Ammon's horn (tissue), 1 donor: Measurements from ENCODE around the gene ZCCHC2.

ENCODE experiments used
- DNase-seq: peaks from one replicate; pipeline ENCODE4 v3.0.0-alpha.2; 2016; ENCODE audit warnings: low spot score

ZCCHC2 gene

DNA sequence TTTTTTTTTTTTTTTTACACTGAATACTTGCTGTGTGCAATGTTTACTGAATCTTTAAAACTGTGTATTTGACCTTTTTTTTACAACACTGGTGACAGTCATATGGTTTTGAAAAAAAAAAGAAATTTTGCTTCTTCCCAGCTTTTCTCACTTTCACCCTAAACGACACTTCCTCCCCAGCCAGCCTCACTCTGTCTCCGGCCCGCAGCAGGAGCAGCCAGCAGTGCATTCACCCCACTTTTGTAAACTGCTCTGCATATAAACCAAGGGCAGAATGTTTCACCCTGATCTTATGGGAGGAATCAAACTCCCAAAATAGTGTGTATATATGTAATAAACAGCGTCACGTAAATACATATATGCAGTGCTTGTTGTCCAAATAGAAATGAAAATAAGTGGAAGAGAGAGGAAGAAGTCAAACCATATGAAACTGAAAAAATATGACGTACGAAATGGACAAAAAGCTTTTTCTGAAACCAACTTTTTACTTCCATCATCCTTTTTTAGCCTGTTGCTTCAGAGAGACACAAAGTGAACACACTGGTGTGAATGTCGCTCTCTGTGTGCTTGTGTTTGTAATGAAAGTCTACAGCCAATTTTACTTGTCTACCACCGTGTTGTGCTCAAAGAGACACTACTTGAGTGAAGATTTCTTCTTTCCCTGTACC lies 54.2 kb downstream of the ZCCHC2 start:
- no peak for DNase-seq

DNA sequence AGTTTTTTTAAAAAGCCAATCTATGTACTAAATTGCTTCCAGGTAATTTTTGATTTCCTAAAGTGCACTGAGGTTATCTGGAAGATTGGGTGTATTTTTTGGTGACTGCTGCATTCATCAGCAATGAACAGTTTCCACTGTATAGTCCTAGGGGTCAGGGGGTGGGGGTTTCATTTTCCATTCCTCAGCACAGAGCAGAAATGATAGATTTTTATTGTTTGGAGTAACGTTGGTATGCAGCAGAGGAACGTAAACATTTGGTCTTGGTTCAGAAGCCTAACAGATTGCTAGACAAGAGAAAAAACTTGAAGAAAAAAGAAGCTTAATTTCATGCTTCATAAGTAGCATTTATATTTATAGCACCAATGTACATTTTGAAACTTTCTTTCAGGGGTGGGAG lies 54.9 kb downstream of the ZCCHC2 start:
- DNase-seq = no peak

DNA sequence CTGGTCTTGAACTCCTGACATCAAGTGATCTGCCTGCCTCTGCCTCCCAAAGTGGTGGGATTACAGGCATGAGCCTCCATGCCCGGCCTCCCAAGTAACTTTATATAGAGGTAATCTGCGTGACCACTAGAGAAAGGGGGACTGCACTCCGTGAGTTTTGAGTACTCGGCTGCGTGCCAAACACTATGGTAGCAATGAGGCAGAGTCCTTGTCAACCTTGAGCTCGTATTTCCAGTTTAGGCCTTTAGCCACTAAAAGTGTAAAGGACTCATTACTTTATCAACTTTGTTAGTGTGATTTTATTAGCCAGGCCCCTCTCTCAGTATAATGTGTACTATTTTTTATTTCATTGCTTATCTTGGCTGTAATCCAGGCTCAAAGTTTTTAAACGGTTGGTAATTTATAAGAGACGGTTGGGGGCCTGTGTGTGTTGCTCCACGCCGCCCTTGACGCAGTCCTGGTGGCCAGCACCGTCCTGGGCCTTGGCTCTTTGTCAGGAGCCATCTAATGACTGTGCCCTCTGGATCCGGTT lies 56.2 kb downstream of the ZCCHC2 start:
- DNase-seq = no peak

DNA sequence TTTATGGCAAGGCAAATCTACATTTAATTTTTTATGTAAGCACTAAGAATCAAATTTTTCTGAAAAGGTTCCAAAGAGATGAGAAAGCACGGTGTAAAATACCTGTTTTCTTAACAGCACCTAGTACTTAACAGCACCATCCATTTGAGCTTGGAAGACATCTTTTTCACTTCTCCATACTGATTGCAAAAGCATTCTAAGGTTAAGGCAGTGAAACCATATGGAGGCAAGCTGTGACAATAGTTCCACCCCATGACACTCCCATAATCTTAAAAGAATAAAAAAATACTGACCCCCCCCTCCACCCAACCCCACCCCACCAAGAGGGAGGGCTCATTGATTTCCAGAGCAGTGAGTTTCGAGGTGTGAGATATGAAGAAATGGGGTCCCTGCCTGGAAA lies 60.6 kb downstream of the ZCCHC2 start:
- no peak for DNase-seq

DNA sequence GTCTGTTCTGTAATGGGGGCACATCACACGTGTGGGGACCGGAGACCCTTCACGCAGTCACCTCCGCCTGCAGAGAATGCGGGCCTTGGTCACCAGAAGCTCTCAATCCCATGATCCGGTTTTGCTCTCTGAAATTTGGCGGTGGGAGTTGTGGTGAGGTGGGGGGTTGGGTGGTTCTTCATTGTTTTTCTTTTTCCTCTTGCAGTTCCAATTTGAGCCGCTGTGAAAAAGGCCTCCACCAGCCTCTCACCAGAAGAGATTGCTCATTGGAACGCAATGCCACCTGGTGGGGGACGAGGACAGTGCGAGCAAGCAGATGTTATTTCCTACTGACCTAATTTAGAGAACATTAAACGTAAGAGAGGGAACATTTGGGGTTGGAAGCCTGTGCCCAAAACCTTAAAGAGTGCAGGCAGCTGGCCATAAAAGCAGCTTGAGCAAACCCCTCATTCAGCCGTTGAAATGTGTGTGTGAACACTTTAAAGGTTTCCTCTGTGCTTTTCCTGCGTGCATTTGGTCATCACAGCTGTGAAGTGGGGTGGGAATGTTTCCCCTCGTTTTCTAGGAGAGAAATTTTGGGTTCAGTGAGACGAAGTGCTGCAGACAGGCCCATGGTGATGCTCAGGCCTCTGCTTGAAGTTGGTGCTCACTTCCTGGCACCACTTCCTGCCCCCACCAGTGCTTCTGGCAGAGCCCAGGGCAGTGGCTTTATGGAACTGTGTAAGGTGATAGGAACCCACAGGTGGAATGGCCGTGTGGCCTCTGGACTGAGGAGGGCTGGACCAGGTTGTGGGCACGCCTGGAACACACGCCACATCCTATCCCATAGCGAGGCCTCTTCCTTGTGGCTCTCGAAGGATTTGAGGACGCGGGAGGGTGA lies 61.7 kb downstream of the ZCCHC2 start:
- DNase-seq = peak; percentile 94

DNA sequence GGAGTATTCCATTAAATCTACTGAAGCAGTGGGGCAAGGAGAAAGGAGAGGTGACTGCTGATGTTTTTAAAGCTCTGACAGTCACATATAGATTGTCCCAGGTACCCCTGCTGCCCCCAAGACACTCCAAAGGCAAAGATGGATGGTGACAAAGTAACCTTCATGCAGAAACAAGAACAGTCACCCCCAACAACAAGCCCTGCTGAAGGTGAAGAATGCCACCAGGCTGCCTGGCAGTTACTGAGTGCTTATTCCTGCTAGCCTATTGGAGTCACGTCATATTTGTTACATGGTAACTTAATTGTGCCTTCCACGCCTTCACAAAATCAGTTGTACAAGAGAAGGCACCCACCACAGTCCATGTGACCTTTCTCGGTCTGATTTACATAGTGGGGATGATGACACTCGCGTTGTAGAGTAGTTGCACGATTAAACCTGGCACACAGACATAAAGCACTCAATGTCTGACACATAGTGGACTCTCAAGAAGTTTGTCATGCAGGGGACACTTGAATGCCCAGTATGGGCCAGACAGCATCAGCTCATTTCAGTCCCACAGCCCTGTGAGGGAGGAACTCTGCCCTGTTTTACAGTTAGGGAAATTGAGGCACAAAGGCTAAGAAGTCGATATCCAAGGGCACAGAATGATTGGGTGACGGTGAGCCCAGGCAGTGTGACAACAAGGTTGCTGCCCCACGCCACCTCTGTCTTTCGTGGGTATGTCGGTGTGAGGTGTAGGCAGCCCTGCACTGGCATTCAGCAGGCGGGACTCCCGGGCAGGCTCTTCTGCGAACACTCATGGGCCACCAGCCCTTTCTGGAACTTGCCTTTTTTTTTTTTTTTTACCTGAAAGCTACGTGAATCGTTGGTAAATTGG lies 62.7 kb downstream of the ZCCHC2 start:
- no peak for DNase-seq

DNA sequence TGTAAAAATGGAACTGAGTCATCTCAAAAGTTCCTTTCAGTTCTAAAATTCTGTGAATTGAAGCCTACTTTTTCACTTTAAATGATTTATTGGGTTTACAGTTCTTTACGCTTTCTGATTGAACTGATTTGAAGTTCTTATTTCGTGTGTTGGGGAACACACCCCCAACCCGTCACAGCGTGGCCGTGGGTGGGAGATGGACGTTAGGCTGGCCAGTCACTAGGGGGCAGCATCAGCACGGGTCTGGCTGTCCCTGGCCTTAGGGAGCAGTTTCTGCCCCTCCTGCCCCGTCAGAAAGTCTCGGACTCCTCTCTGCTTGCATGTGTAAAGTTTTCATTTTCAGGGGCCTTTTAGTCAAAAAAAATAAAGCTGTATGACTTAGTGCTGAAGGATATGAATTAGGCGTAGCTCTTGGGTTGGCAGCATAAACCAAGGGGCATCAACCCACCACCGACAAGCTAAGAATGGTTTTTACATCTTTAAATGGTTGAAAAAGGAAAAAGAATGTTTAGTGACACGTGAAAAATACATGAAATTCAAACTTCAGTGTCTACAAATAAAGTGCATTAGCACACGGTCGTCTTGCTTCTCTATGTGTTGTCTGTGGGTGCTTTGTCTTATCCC lies 63.4 kb downstream of the ZCCHC2 start:
- peak; percentile 94 for DNase-seq

DNA sequence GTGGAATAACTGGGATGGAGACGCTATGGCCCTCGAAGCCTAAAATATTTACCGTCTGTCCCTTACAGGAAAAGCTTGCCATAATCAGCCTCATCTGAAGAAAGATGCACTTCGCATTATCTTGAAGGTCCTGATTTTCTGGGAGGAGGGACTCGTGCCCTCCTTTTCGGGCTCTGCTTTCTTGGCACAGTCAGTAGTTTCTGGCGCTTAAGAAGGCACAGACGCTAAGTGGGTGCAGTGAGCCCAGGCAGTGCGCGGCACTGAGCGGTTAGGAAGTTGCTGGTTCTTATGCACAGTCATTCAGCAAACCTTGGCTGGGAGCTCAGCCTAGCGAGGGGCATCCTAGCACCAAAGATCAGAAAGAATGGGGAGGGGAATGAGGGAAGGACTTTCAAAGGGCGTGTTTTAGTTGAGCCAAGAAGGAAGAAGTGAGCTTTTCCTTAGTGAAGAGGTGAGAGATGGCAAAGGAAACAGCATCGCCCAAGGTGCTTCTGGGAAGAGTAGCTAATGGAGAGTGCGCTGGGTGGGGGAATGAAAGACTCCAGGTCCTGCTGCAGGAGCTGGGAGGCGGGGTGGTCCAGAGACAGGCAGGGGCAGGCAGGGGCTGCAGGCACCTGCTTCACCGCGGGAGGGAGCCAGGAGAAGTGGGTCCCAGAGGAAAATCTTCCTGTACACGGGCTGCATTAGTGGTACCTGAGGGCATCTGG lies 64.1 kb downstream of the ZCCHC2 start:
- DNase-seq = peak; percentile 75

DNA sequence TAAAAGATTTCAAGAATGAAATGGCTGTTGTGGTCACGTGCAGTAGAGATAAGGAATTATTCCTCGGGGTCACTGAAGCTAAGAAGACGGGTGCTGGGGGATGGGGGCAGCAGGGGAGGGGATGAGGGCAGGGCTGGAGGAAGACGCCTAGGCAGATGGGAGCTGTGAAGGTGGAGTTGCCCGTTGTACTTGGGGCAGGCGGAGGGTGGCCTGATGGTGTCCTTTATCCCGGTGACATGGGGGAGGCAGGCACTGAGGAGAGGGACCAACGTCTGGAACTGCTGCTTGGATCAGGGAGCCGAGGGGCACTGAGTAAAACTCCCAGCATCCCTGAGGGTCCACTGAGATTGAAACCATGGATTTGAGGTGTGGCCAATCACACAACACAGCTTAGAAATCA lies 64.9 kb downstream of the ZCCHC2 start:
- no peak for DNase-seq

DNA sequence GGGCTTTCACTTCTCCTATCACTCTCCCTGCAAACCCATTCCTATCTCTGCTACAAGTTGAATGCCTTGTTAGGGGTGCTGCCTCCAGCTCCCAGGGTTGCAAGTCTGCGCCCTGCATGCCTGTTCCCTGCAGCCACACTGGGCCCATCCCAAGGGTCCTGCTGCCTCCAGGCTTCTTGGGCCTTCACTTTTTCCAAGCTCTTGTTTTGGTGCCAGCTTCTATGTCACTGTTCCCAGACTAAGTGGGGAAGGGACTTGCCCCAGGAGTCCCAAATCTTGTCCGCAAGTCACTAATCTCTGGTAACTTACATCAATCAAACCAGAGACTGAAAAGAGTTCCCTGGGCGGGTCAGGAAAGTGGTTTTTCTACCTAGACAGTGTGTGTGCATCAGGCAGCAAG lies 65.4 kb downstream of the ZCCHC2 start:
- DNase-seq = no peak

DNA sequence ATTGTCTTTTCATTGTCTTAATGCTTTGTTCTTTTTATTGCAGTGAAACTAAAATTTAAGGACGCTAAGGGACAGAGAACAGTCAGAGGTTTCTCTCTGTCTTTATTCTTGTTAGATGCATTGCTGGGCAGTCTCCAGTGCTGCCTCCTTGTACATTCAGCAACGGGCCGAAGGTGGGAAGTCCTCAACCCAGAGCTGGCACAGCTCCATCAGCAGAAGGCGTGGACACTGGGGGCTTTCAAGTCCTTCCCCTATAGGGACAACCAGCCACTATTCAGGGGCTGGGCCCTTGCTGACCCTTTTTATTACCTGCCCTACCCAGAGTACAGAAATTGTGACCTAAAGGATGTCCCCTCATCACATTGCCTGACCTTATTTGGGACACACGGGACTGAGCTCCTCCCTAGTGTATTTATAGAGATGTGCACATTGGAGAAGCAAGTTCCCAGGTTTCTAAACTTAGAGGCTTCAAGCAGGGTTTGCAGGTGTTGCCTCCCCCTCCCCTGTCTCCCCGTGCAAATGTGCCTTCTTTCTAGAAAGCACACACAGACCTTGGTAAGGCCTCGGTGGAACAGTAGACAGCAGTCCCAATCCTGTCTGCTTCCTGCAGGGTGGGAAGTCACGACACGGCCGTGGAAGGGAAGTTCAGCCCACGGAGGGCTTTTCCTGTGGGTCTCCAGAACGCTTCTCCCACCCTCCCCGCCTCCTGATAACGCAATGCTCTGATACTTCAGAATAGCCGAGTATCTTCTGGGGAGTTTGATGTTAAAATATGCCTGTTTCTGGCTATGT lies 68.2 kb downstream of the ZCCHC2 start:
- no peak for DNase-seq

DNA sequence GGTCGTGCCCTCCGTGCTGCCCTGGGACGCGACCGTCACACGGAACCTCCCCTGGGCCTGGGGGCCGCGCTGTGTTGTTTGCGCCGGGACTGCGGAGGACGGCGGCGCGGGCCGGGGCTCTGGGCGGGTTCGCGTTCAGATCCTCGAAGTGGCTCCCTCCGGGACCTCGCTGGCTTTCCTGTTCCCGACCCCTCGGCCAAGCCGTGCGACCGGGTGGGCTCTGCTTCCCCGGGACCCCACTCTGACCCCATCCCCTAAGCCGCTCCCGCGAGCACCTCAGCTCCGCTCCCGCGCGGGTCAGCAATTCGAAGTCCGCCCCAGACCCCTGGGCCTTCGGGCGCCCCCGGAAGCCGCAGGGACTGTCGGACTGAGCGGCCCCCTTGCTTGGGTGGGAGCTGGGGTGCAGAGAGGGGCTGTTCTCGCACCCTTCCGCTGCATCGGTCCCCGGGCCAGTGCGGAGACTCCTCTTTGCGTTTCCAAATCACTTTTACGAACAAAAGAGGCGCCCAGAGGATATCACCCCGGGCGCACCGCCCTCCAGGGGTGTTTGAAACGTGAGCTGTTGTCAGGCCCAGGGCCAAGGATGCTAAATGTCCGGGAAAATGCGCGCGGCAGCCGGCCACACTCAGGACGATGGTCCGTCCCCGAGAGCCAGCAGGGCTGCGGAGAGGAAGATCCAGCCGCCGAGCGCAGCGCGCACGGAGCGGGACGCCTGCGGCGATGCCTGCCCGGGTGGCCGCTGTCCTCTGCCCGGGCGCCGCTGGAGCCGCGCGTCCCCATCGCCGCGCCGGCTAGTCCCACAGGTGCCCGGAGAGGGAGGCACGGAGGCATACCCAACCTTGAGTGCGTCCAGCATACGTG lies 73.5 kb downstream of the ZCCHC2 start:
- DNase-seq = no peak

DNA sequence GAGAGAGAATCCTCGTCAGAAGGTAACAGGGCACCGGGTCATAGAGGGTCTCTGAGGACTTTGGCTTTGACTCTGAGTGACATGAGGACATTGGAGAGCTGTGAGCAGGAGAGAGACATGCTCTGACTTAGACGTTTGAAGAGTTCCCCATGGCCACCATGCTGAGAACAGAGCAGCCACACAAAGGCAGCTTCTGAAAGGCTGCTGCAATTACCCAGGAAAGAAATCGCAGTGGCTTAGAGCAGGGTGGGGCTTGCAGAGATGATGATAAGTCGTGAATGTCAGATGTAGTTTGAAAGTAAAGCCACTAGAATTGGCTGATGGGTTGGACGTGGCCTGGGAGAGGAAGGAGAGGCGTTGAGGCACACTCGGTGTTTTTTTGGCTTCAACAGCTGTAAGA lies 79.0 kb downstream of the ZCCHC2 start:
- DNase-seq = no peak

DNA sequence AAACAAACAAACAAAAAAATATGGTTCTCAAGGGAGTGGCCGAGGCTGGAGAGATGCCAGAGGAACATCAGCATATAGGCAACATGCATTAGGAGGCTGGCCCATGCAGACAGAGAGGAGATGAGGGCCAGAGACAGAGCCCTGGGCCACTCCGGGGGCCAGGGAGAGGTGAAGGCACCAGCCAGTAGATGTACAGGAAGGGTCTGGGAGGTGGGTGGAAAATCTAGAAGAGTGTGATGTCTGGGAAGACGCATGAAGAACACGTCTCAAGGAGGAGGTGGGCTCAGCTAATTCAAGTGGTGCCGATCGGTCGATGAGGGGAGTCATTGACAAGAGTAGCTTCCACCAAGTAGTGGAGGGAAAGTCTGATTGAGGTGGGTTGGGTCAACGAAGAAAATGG lies 79.9 kb downstream of the ZCCHC2 start:
- DNase-seq = no peak

DNA sequence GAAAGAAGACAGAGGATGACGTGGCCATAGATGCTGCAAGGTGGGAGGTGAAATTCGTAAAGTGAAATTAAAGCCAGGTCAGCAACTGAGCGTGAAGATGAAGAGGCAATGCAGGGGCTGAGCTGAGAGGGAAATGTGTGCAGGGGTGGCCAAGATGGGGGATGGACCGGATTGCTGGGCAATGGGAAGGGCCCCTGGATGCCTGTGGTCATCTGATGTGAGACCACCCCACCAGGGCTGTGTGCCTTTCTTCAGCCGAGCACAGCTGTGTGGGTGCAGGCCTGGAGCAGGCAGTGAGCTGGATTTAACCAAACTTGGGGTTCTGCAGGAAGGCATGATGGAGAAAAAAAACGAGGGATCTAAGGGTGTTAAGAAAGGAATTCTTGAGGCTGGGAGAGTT lies 80.4 kb downstream of the ZCCHC2 start:
- DNase-seq = no peak

DNA sequence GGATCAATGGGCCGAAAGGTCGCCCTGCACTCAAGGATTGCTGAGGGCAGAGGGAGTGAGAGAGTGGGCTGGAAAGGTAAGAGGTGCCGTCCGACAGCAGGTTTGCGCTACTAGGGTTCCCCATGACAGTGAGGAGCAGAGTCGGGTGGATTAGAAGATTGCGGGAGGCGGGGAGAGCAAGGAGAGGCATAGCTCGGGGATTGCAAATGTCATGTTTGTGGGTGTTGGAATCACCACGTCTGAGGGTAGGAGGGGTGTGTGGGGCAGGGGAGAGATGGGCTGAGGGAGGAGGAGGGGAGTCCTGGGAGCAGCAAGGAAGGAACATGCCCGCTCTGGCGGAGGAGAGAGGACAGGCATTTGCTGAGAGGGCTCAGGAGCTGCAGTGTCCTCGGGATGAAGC lies 81.2 kb downstream of the ZCCHC2 start:
- no peak for DNase-seq

DNA sequence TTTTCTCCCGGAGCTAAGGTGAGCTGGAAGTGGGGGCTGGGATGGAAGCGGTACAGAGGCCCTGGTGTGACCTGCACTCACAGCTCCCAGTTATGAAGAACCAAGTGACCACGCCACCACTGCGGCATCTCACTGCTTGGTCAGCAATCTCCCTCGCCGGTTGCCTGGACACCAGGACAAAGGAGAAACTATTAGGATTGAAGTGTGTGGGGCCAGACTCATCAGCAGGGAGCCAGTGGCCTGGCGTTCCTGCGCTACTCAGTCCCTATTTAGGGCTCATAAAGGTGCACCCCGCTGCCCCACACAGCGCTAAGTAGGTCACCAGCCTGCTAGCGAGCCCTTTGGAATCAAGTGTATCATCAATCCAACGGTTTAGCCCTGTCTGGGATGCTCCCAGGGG lies 82.9 kb downstream of the ZCCHC2 start:
- DNase-seq = no peak

DNA sequence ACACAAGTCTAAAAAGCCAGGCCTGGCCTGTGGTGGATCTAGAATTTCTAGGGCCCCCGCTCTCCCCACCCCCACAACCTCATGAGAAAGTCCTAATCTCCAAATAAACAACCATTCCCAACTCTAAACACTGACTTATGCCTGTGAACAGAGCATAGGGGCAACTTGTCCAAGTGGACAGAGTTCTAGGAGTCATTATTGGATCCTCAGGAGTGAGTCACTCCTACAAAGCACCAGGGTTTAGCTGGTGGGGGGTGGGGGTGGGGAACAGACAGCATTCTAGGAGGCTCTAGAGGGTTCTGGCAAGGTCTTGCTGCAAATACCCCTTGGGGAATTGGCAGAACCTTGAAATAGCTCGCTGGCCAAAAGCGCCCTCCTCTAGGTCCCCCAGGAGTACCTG lies 83.3 kb downstream of the ZCCHC2 start:
- DNase-seq = no peak

DNA sequence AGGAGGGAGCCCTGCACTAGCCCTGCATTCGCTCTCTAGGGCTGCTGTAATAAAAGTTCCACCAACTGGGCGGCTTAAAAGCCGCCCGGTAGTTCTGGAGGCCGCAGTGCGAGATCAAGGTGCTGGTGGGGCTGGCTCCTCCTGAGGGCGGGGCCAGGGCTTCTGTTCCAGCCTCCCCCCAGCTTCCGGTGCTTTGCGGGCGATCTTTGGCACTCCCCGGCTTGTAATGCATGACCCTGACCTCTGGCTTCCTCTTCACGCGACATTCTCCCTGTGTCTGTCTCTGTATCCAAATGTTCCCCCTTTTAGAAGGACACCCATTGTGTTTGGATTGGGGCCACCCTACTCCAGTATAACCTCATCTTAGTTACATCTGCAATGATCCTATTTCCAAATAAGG lies 84.5 kb downstream of the ZCCHC2 start:
- no peak for DNase-seq
